Common myeloid progenitor, CD34-positive (primary cell): ENCODE measurements around the gene MAGEB3. TPM values are rescaled to one million over a fixed set of nuclear protein-coding genes. Genes with fewer than 3 reads are reported as not detected.
"Not testable (repeated sequence)": the region's sequence is repeated elsewhere in the genome, so short reads cannot be mapped to it uniquely, and the experiment has no call there.

ENCODE experiments used
- CTCF ChIA-PET: fragments of 350-600 bp; sonication (Branson Sonifier 250); formaldehyde crosslinking; loops from one replicate; lab custom pipeline; 2021; ENCODE audit warnings: antibody characterized with exemption; lab: Charles Lee
- POLR2A ChIA-PET: fragments of 350-600 bp; sonication (Branson Sonifier 250); formaldehyde crosslinking; loops from one replicate; lab custom pipeline; 2021; ENCODE audit warnings: antibody characterized with exemption; lab: Charles Lee
- DNase-seq, 3 donors: peaks; one replicate each; pipeline versions ENCODE4 v3.0.0 to v3.0.0-alpha.2; 2013
- H3K27ac ChIP-seq, 2 experiments: 1 replicate in 1 of 2; 2 replicates in 1 of 2; pipeline ENCODE4 v1.7.0; 2013; ENCODE audit warnings: inconsistent platforms in 2 of 2, low read length in 2 of 2, mild to moderate bottlenecking in 2 of 2, low read depth in 1 of 2, moderate library complexity in 1 of 2; ENCODE audit not compliant: severe bottlenecking in 2 of 2, insufficient read depth in 1 of 2, poor library complexity in 1 of 2
- H3K27me3 ChIP-seq, 5 experiments: replicated peaks in 2 of 5; 1 replicate in 3 of 5; 2 replicates in 2 of 5; pipeline versions ENCODE4 v1.6.1 to v1.7.0; 2013; ENCODE audit warnings: low read length in 4 of 5, mild to moderate bottlenecking in 2 of 5, moderate library complexity in 2 of 5, inconsistent platforms in 1 of 5; ENCODE audit not compliant: insufficient read depth in 5 of 5, control insufficient read depth in 4 of 5
- H3K36me3 ChIP-seq, 4 experiments: 1 replicate in 2 of 4; 2 replicates in 2 of 4; pipeline versions ENCODE4 v1.6.1 to v1.7.0; 2013; ENCODE audit warnings: low read length in 3 of 4, control low read depth in 1 of 4, mild to moderate bottlenecking in 1 of 4; ENCODE audit not compliant: control insufficient read depth in 4 of 4, insufficient read depth in 4 of 4
- H3K4me1 ChIP-seq, 4 experiments: 1 replicate in 3 of 4; 2 replicates in 1 of 4; pipeline versions ENCODE4 v1.6.1 to v1.7.1; 2013; ENCODE audit warnings: low read length in 3 of 4, mild to moderate bottlenecking in 3 of 4, control low read depth in 1 of 4, inconsistent platforms in 1 of 4, moderate library complexity in 1 of 4; ENCODE audit not compliant: control insufficient read depth in 4 of 4, insufficient read depth in 4 of 4; ENCODE audit errors: control extremely low read depth in 1 of 4
- H3K4me3 ChIP-seq, 7 experiments: 1 replicate in 4 of 7; 2 replicates in 3 of 7; pipeline versions ENCODE4 v1.5.1 to v1.7.0; 2013; ENCODE audit warnings: mild to moderate bottlenecking in 7 of 7, low read length in 6 of 7, moderate library complexity in 6 of 7, inconsistent platforms in 2 of 7, low read depth in 2 of 7, control low read depth in 1 of 7; ENCODE audit not compliant: insufficient read depth in 4 of 7, control insufficient read depth in 1 of 7; ENCODE audit errors: extremely low read depth in 1 of 7
- H3K9me3 ChIP-seq, 5 experiments: 1 replicate in 4 of 5; 2 replicates in 1 of 5; pipeline versions ENCODE4 v1.6.1 to v1.7.1; 2013; ENCODE audit warnings: low read length in 4 of 5, mild to moderate bottlenecking in 2 of 5, inconsistent platforms in 1 of 5, low read depth in 1 of 5, moderate library complexity in 1 of 5; ENCODE audit not compliant: control insufficient read depth in 4 of 5, insufficient read depth in 2 of 5; ENCODE audit errors: control extremely low read depth in 1 of 5
- WGBS: methylation state at CpG from one replicate; pipeline ENCODE4 v1.1.5; 2013; ENCODE audit not compliant: insufficient coverage; 5-methylcytosine and 5-hydroxymethylcytosine counted together
- polyA plus RNA-seq: library from polyadenylated mRNA; unstranded; fragments of 120-200 nt; gene quantifications from one replicate; pipeline ENCODE4 v1.2.1, GENCODE V29; 2013

The MAGEB3 gene, protein sequence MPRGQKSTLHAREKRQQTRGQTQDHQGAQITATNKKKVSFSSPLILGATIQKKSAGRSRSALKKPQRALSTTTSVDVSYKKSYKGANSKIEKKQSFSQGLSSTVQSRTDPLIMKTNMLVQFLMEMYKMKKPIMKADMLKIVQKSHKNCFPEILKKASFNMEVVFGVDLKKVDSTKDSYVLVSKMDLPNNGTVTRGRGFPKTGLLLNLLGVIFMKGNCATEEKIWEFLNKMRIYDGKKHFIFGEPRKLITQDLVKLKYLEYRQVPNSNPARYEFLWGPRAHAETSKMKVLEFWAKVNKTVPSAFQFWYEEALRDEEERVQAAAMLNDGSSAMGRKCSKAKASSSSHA
- not detected for polyA plus RNA-seq

- H3K27ac ChIP-seq: no peak within 1 kb of the TSS
- 94% methylated on average over 2 of the region's 4 CpGs for WGBS
- DNase-seq: no peak
- H3K4me3 ChIP-seq: no peak within 1 kb of the TSS
- ChIA-PET POLR2A (no interaction called here), CTCF (no interaction called here)
- H3K4me1 ChIP-seq: no peaks in the 10 kb centered on the region
- H3K9me3 ChIP-seq: no peaks in the 10 kb centered on the region
- H3K27me3 ChIP-seq: peaks cover 0 to 4% (median 0%) of the 10 kb centered on the region in 5 experiments
- no peaks in the 10 kb centered on the region for H3K36me3 ChIP-seq
Observed at GRCh38 chrX:30230395-30230794, at the start of gene MAGEB3. Gene MAGEB3 (plus strand): TSS chrX:30230657. CDS start chrX:30235925, 5,268 bp downstream.

GRCh38 chrX:30181353-30181752, 49.1 kb upstream of the MAGEB3 start:
- H3K4me3 ChIP-seq: no peak overlapping the region
- WGBS: no CpG with 5 or more reads among the region's 1 CpG
- H3K36me3 ChIP-seq: no peaks in the 10 kb centered on the region
- H3K27ac ChIP-seq: no peak overlapping the region
- H3K9me3 ChIP-seq: no peaks in the 10 kb centered on the region
- no peak for DNase-seq
- H3K27me3 ChIP-seq: peaks cover 0 to 4% (median 2%) of the 10 kb centered on the region in 5 experiments
- CTCF ChIA-PET: no interaction called here
- POLR2A ChIA-PET: no interaction called here
- no peaks in the 10 kb centered on the region for H3K4me1 ChIP-seq

DNA sequence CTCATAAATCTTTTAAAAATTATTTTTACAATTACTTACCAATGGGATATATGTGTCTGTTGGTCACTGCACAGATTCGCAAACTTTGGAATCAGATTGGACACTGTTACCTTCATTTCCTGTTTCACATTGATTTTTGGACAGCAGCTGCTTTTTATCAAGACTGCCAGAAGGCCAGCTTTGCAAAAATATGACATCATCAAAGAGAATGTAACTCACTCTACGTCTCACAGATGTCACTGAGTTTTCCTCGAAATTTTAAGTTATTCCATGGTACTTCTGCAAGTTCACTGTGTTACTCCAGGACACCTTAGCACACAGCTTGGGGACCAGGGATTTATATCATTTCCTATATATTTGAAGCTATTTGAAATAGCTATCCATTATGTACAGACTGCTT, 46.9 kb upstream of the MAGEB3 start:
- no peaks in the 10 kb centered on the region for H3K36me3 ChIP-seq
- H3K9me3 ChIP-seq: no peaks in the 10 kb centered on the region
- no peak overlapping the region for H3K27ac ChIP-seq
- H3K4me3 ChIP-seq: no peak overlapping the region
- peaks cover 0 to 4% (median 2%) of the 10 kb centered on the region in 5 experiments for H3K27me3 ChIP-seq
- CTCF ChIA-PET: no interaction called here
- 100% methylated on average over 2 of the region's 3 CpGs for WGBS
- DNase-seq: no peak
- no peaks in the 10 kb centered on the region for H3K4me1 ChIP-seq
- POLR2A ChIA-PET: no interaction called here

- no CpG with 5 or more reads among the region's 2 CpGs for WGBS
- DNase-seq: no peak
- H3K4me3 ChIP-seq: no peak overlapping the region
- no peaks in the 10 kb centered on the region for H3K36me3 ChIP-seq
- no peaks in the 10 kb centered on the region for H3K4me1 ChIP-seq
- peaks cover 0 to 5% (median 2%) of the 10 kb centered on the region in 5 experiments for H3K27me3 ChIP-seq
- POLR2A ChIA-PET: no interaction called here
- H3K9me3 ChIP-seq: peaks cover 0 to 2% (median 0%) of the 10 kb centered on the region in 5 experiments
- H3K27ac ChIP-seq: no peak overlapping the region
- CTCF ChIA-PET: no interaction called here
Observed at GRCh38 chrX:30190426-30190825, 40.0 kb upstream of the MAGEB3 start.

- H3K27me3 ChIP-seq: peaks cover 0 to 11% (median 0%) of the 10 kb centered on the region in 5 experiments
- H3K27ac ChIP-seq, DNase-seq, H3K9me3 ChIP-seq, POLR2A ChIA-PET, H3K4me1 ChIP-seq, H3K4me3 ChIP-seq, CTCF ChIA-PET, H3K36me3 ChIP-seq: not testable (repeated sequence)
- 71% methylated on average over 1 of the region's 6 CpGs for WGBS
Observed at GRCh38 chrX:30193910-30194309, 36.5 kb upstream of the MAGEB3 start.

DNA sequence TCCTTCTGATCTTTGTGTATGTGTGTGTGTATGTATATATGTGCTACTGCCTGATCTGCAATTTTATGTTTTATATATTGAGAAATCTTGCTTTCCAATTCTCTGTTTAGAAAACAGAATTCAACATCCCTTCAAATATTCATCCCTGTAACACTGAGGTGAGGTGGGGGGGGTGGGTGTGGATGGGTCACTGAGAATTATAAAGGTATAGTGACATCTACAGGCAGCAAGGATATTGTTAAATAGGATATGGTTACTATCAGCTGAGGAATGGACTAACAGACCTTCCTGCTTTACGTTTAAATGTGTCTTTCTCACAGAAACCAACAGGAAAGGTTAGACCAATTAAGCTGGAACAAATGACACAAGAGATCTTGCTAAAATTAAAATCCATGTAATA, 34.1 kb upstream of the MAGEB3 start:
- DNase-seq: peak in 2 of 3 donors; percentile 18 to 29
- no peaks in the 10 kb centered on the region for H3K4me1 ChIP-seq
- H3K4me3 ChIP-seq: no peak overlapping the region
- no peaks in the 10 kb centered on the region for H3K9me3 ChIP-seq
- 0% methylated on average over 1 of the region's 1 CpG for WGBS
- H3K27ac ChIP-seq: no peak overlapping the region
- no peaks in the 10 kb centered on the region for H3K36me3 ChIP-seq
- H3K27me3 ChIP-seq: peaks cover 0 to 10% (median 1%) of the 10 kb centered on the region in 5 experiments
- ChIA-PET POLR2A (no interaction called here), CTCF (no interaction called here)

DNA sequence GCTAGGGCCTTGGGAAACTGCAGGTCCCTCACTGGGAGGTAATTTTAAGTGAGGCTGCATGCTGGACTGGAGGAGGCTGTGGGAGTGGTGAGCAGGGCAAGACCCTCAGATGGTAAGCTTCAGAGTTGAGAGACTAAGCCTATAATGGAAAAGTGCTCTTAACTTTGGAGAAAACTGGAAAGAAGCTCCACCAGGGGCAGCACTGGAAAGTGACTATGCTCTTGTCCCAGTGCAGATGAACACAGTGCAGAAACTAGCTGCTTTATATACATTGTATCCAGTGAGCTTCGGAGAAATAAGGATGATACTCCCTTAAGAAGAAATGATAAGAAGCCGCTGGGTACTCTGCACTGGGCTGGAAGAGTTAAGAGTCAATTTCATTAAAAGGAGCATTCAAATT, 18.3 kb upstream of the MAGEB3 start:
- H3K4me3 ChIP-seq: no peak overlapping the region
- no peaks in the 10 kb centered on the region for H3K4me1 ChIP-seq
- no peaks in the 10 kb centered on the region for H3K9me3 ChIP-seq
- WGBS: 100% methylated on average over 2 of the region's 2 CpGs
- H3K36me3 ChIP-seq: no peaks in the 10 kb centered on the region
- H3K27me3 ChIP-seq: no peaks in the 10 kb centered on the region
- no peak overlapping the region for H3K27ac ChIP-seq
- no peak for DNase-seq
- ChIA-PET POLR2A (no interaction called here), CTCF (no interaction called here)
